DMS53 treated with DMSO at 0.1 percent for 48 hours (cell line): ENCODE data around the gene MGLL.
"Not testable (repeated sequence)": the region's sequence is repeated elsewhere in the genome, so short reads cannot be mapped to it uniquely, and the experiment has no call there.

Experiments
- DNase-seq: peaks from one replicate; lab custom pipeline; 2025; ENCODE audit not compliant: unreplicated experiment; lab: John Stamatoyannopoulos, UW

Gene MGLL

GRCh38 chr3:127663151-127663550 lies 159.2 kb downstream of the MGLL start:
- DNase-seq, result no peak

DNA sequence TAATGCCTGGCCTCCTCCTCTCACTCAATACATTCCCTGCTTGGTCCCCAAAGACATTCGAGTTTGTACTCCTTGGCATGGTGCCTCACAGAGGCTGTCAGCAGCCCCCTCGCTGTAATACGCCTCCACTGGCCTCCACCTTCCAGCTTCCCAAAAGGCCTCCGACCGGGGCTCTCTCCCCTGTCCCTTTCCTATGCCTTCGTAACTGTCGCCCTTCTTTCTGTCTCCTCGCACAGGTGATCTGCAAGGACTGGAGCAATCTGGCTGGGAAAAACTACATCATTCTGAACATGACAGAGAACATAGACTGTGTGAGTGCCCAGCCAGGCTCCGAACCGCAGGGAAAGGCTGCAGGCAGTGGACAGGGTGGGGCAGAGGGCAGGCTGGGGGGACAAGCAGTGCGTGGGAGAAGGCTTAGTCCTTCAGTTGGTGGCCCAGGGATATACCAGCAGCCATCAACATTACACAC lies 160.3 kb downstream of the MGLL start:
- no peak for DNase-seq

- DNase-seq, result no peak
These were observed 160.7 kb downstream of the MGLL start for GRCh38 chr3:127661600-127661999.

DNA sequence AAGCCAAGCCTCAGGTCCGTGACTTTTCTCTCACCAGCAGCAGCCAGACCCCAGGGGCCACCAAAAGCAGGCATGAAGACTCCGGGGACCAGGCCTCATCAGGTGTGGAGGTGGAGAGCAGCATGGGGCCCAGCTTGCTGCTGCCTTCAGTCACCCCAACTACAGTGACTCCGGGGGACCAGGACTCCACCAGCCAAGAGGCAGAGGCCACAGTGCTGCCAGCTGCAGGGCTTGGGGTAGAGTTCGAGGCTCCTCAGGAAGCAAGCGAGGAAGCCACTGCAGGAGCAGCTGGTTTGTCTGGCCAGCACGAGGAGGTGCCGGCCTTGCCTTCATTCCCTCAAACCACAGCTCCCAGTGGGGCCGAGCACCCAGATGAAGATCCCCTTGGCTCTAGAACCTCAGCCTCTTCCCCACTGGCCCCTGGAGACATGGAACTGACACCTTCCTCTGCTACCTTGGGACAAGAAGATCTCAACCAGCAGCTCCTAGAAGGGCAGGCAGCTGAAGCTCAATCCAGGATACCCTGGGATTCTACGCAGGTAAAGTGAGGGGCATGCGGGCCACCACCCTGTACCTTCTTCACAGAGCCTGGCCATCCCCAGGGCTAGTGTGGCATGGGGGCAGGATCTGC lies 161.6 kb downstream of the MGLL start:
- DNase-seq, result no peak

DNA sequence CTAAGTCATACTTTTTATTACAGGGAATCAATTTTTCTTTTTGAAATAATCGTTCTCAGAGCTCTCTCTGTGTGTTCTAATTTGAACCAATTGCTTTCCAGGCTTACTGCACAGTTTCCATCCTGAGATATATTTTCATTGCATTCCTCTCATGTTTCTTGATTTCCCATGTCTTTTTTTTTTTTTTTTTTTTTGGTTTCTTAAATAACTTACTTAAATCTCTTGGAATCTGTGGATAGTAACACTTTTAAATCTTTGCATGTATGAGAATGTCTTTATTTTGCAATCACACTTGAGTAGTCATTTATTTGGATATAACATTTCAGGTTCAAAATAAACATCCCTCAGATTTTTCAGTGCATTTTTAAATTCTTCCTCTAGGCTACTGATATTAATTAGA lies 164.1 kb downstream of the MGLL start:
- DNase-seq, result no peak

DNA sequence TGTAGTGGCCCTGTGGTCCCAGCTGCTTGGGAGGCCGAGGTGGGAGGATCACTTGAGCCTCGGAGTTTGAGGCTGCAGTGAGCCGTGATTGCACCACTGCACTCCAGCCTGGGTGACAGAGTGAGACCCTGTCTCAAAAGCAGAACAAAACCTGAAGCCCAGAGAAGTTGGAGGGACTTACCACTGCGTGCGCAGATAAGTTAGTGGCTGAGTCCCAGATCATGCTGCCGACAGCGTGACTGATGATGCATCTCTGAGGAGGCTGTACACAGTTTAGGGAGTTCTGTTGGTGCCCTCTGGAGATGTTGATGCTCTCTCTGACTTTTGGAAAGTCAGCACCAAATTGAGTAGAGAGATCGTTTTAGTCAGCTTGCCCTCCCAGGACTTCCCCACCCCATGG lies 165.4 kb downstream of the MGLL start:
- no peak for DNase-seq

DNA sequence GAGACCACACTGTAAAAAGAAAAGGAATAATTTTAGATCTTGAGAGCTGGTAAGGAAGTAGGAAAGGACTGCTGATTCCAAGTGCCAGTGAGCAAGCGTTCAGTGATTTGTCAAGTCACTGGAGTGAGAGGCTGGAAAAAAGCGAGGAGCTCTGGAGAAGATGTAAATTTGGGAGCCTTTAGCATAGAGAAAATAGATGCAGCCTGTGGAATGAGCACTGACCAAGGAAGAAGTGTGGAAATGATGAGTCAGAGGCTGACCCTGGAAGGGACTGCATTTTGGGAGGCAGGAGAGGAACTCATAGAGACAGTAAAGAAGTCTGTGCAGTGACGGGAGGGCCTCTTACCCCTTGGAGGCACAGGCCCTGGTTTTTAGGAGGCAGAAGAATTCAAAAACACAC lies 166.7 kb downstream of the MGLL start:
- no peak for DNase-seq

GRCh38 chr3:127654993-127655392 lies 167.3 kb downstream of the MGLL start:
- DNase-seq, result not testable (repeated sequence)

DNA sequence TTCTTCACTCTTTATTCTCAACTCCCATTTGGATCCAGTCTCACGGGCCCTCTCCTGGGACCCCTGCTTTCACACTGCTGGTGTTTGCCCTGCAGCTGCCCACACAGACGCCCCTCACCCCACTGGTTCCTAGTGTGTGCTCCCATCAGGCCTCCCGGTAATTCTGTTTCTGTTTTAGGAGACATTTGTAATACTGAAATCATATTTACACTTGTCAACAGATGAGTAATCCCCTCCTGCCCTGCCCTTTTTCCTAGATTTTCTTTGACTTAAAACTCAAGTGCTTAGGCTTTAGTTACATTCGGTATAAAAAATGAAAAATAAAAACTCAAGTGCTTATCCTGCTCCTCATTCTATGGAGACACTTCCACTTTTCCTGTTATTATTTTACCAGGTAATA lies 167.9 kb downstream of the MGLL start:
- no peak for DNase-seq

GRCh38 chr3:127652246-127652995 lies 169.9 kb downstream of the MGLL start:
- peak; percentile 37 for DNase-seq

DNA sequence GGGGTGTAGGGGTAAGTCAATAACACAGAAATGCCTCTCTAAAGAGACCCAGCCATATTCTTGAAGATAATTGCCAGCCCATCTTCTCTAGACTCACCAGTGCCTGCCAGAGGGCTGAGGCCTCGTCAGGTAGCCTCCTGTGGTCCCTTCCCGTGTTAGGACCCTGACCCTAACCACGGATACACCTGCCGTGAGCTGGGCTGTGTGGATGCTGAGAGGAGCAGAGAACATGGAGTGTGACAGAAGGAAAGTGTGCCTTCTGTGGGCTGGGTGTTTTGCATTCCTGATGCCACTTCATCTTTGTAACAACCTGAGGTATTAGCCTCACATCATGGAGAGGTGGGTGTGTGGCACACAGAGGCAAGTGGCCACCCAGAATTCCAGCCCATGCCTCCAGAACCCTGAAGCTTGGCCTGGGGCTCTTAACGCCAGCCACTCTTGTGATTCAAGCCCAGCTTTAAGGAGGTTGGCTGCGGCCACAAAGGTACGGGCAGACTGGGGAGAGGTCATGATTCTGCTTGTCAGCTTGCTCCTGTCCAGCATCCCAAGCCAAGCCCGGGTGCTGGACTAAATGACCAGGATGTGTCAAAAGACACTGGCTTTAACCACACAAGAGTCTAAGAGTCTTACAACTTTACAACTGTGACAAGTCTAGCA lies 170.7 kb downstream of the MGLL start:
- no peak for DNase-seq

DNA sequence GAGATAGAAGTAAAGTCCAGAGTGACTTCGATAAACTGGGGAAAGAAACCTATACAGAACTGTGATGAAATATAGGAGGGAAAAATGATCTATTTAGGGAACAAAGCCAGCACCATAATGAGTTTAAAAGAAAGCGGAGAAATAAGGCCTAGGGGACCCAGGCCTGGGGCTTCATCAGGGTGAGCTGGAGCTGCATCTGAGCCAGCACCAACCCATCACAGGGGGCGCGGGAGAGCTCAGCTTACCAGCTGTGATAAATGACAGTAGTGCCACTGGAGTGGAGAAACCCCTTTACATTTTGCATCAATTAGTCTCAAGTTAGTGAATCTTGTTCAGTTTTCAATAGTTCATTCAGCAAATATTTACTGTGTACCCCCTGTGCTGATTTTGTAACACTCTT lies 172.1 kb downstream of the MGLL start:
- no peak for DNase-seq

DNA sequence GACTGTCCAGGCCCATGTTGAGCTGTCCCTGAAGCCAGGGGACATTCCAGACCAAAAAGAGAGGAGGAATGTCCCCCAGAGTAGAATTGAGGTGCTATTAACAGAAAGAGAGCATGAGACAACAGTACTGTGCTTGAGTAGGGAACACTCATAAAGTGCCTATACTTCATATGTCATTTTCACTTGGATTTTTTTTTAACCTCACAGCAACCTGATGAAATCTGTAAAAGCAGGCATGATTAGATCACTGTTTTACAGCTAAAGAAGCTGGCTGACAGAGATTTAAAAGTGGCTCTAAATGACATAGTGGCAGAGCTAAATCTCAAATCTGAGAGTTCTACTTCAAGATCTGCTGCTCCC lies 174.5 kb downstream of the MGLL start:
- DNase-seq, result no peak

DNA sequence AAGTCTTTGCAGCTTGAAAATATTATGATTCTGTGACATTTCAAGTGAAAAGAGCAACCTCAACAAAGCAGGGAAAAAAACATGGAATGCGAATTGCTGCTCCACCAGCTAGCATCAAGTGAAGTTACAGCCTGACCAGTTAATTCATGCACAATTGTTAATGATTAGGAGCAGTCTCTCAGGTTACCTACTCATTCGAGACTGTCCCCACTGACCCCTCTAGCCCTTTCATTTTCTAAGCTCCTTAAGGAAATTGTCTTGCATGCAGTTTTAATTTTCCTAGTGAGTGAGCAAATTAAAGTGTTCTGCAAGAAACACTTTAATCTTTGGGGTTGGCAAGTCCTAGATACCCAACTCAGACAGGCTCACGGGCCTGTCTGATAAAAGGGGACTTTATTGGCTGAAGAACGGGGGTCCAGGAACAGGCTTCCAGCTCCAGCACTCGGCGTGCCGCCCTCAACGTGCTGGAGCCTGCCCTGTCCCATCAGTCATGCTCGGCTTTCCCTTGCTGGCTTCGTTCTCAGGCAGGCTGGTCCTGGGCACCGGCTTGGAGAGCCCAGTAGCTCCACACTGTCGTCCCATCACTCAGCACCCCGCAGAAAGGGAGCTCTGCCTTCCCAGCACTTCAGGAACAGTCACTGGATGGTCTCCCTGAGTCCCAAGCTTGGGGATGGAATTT lies 175.0 kb downstream of the MGLL start:
- no peak for DNase-seq

DNA sequence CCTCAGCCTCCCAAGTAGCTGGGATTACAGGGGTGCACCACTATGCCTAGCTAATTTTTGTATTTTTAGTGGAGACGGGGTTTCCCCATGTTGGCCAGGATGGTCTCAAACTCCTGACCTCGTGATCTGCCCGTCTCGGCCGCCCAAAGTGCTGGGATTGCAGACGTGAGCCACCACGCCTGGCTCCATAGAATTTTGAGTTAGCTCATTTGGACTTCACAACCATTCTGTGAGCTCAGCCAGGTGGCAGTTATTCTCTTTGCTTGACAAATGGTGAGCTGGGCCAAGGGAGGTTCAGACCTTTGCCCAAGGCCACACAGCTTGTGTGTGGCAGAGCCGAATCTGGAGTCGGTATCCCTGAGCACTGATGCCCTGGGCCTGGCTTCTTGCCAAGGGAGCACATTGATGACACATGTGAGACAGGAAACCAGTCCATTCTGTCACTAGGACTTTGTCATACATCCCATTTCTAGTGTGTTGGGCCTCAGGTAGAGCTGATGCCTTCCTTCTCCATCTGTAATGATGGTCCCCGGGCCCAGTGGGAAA lies 175.7 kb downstream of the MGLL start:
- DNase-seq, result no peak

DNA sequence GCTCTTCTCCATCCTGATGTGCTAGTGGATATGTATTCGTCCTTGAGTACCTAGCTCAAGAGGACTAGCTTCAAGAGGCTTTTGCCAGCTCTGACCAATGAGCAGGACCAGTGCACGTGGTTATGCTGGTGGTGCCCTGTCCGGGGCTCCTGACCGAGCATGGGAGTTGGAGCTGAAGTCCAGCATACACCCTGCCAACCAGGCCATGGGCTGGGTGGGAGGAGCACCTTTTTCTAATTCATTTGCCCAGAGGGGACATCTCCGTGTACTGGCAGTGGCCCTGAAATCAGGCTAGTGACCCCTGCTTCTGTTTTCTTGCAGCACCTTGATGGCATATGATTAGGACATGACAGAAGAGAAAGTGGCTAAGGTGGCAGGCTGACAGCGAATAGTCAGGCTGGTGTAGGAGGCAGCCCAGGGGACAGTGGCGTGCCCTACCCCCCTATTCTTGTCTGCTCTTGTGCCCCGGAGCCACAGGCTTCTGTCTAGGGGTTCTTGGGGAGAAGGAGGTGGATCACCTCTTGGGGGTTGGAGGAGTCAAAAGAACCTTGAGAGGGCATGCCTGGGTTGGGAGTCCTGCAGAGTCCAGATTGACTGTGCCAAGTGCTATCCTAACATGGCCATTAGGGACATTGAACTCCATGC lies 176.8 kb downstream of the MGLL start:
- no peak for DNase-seq

- no peak for DNase-seq
These were observed 177.5 kb downstream of the MGLL start for GRCh38 chr3:127644641-127645370.

DNA sequence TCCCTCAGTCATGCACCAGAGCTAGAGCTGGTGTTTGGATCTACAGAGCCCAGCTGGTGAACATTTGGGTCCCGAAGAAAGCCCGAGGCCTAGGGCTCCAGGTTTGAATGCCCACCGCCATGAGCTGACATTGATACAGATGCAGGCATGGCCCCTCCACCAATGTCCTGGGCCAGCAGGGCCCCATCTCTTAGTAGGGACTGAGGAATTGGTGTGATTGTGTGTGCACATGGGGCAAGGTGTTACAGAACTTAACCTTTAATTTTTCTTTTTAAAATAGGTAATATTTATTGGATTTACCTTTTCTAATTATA lies 182.3 kb downstream of the MGLL start:
- DNase-seq, result no peak

GRCh38 chr3:127639173-127640041 lies 182.9 kb downstream of the MGLL start:
- DNase-seq, result no peak
